Subcutaneous abdominal adipose tissue (tissue), 5 donors: ENCODE results near the gene REG4.

Experiments
- H3K27ac ChIP-seq: one replicate; pipeline ENCODE4 v1.7.0; 2013; ENCODE audit warnings: low read depth, mild to moderate bottlenecking, inconsistent platforms, low read length, moderate library complexity
- H3K27me3 ChIP-seq, 5 donors: one replicate each; pipeline ENCODE4 v1.7.0; 2013; ENCODE audit warnings: low read length in 5 of 5, inconsistent platforms in 1 of 5; ENCODE audit not compliant: control insufficient read depth in 5 of 5, insufficient read depth in 4 of 5
- H3K36me3 ChIP-seq, 5 donors: one replicate each; pipeline ENCODE4 v1.7.0; 2013; ENCODE audit warnings: low read length in 5 of 5; ENCODE audit not compliant: control insufficient read depth in 5 of 5, insufficient read depth in 5 of 5
- H3K4me1 ChIP-seq, 5 donors: one replicate each; pipeline ENCODE4 v1.7.0; 2013; ENCODE audit warnings: low read length in 5 of 5, mild to moderate bottlenecking in 3 of 5, moderate library complexity in 1 of 5; ENCODE audit not compliant: control insufficient read depth in 5 of 5, insufficient read depth in 5 of 5
- H3K4me3 ChIP-seq, 5 donors: one replicate each; pipeline ENCODE4 v1.7.0; 2013; ENCODE audit warnings: low read length in 5 of 5, low read depth in 1 of 5
- H3K9ac ChIP-seq, 5 donors: one replicate each; pipeline ENCODE4 v1.7.0; 2013; ENCODE audit warnings: low read length in 5 of 5, mild to moderate bottlenecking in 4 of 5, moderate library complexity in 3 of 5
- H3K9me3 ChIP-seq, 5 donors: one replicate each; pipeline ENCODE4 v1.7.0; 2013; ENCODE audit warnings: low read length in 5 of 5; ENCODE audit not compliant: control insufficient read depth in 5 of 5
- donor health status: healthy.
- donor health status: healthy.
- donor health status: healthy.
- donor health status: healthy.
- donor health status: healthy.

The REG4 gene

DNA sequence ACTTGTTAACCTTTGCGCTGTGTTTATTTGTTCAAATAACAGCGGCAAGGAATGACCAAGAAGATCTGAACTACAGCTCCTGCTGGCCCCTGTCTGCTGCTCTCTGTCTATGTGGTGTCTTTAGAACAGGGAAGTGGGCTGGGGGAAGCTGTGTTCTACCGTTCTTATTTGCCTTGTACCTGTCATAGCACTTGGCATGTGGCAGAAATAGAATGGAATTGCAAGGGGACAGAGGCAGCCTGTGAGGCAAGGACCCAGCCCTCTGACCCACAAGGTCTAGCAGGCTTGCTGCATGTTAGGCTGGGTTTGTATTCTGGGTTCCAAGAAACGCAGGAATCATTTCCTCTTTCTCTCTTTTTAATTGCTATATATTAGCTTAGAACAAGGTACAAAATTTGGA lies 63.2 kb downstream of the REG4 start:
- H3K27me3 ChIP-seq = no peaks in the 10 kb centered on the region
- no peak overlapping the region for H3K9ac ChIP-seq
- H3K4me1 ChIP-seq = peaks cover 3 to 17% (median 12%) of the 10 kb centered on the region in 5 donors
- H3K4me3 ChIP-seq = no peak overlapping the region
- H3K36me3 ChIP-seq = peaks cover 0 to 2% (median 0%) of the 10 kb centered on the region in 5 donors
- no peaks in the 10 kb centered on the region for H3K9me3 ChIP-seq
- H3K27ac ChIP-seq = no peak overlapping the region

DNA sequence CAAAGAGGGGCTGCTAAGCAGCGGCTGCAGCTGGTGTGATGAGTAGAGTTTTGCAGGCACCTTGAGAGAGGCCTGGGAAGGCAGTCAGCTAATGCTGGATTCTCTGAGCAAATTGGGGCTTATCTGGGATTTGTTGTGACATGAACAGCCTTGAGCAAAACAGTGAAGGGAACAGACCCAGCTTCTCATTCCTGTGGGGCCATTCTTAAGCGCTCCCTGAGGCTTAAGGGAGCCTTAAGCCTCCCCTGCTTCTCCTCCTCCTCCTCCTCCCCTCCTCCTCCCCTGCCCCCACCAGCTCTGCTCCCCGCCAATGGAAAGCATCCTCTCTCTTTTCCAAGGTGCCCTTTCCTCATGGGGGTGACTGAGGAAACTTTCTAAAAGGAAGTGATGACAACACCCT lies 63.8 kb downstream of the REG4 start:
- no peak overlapping the region for H3K27ac ChIP-seq
- no peaks in the 10 kb centered on the region for H3K27me3 ChIP-seq
- no peak overlapping the region for H3K9ac ChIP-seq
- no peak overlapping the region for H3K4me3 ChIP-seq
- H3K4me1 ChIP-seq = peaks cover 3 to 22% (median 18%) of the 10 kb centered on the region in 5 donors
- H3K9me3 ChIP-seq = no peaks in the 10 kb centered on the region
- H3K36me3 ChIP-seq = peaks cover 0 to 8% (median 3%) of the 10 kb centered on the region in 5 donors

DNA sequence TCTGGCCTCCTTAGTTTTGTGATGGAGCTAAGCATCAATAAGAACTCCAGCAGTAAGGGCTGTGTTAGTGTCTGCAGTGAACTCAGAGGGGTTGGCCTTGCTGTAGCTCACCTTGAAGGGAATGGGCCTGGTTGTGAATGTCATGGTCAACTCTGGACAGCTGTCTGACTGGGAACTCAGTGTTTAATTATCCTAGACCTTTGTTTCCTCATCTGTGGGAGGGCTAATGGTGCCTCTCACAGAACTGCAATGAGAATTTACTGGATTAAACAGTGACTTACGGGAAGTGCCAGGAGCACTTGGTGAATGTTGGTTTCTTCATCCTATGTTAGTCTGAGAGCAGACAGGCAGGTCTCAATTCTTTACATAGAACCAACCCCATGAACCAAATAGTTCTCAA lies 66.2 kb downstream of the REG4 start:
- H3K27ac ChIP-seq = no peak overlapping the region
- H3K27me3 ChIP-seq = no peaks in the 10 kb centered on the region
- no peaks in the 10 kb centered on the region for H3K9me3 ChIP-seq
- H3K36me3 ChIP-seq = peaks cover 0 to 20% (median 3%) of the 10 kb centered on the region in 5 donors
- H3K4me1 ChIP-seq = peaks cover 3 to 27% (median 25%) of the 10 kb centered on the region in 5 donors
- H3K4me3 ChIP-seq = no peak overlapping the region
- no peak overlapping the region for H3K9ac ChIP-seq

DNA sequence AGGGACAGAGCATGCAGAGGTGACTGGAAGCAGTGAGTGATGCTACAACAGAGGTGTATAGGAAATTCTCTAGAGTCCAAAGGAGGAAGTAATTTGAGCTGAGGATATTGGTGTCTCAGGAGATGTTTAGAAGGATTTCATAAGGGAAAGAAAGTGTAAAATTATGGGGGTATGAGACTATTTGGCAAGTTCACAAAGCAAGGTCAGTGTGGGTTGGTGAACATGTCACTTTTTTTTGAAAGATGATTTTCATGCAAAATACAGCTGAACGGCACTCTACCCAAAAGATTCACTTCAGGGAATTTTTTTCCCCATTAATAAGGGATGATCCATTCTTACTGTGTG lies 66.7 kb downstream of the REG4 start:
- no peaks in the 10 kb centered on the region for H3K9me3 ChIP-seq
- H3K27me3 ChIP-seq = no peaks in the 10 kb centered on the region
- H3K4me1 ChIP-seq = peaks cover 3 to 27% (median 25%) of the 10 kb centered on the region in 5 donors
- no peak overlapping the region for H3K27ac ChIP-seq
- H3K36me3 ChIP-seq = peaks cover 0 to 20% (median 3%) of the 10 kb centered on the region in 5 donors
- H3K4me3 ChIP-seq = no peak overlapping the region
- no peak overlapping the region for H3K9ac ChIP-seq
